NCI-H1417 treated with DMSO at 0.1 percent for 48 hours (cell line): ENCODE measurements around the gene AGPAT4.
"Not testable (repeated sequence)": the region's sequence is repeated elsewhere in the genome, so short reads cannot be mapped to it uniquely, and the experiment has no call there.

Experiments used
- DNase-seq: peaks from one replicate; lab custom pipeline; 2025; lab: John Stamatoyannopoulos, UW

The AGPAT4 gene

GRCh38 chr6:161273752-161274487, at the start of gene AGPAT4:
AGPAT4 (minus strand) TSS chr6:161274061; CDS start chr6:161232213, 41,848 bp downstream.
- peak; percentile 55 for DNase-seq

GRCh38 chr6:161319231-161319630, 45.4 kb upstream of the AGPAT4 start:
- no peak for DNase-seq

GRCh38 chr6:161318456-161318855, 44.6 kb upstream of the AGPAT4 start:
- no peak for DNase-seq

- no peak for DNase-seq
These were observed 42.7 kb upstream of the AGPAT4 start for GRCh38 chr6:161316531-161316930.

- not testable (repeated sequence) for DNase-seq
These were observed 41.5 kb upstream of the AGPAT4 start for GRCh38 chr6:161315246-161315917.

- not testable (repeated sequence) for DNase-seq
These were observed 40.8 kb upstream of the AGPAT4 start for GRCh38 chr6:161314541-161315245.

- no peak for DNase-seq
These were observed 40.2 kb upstream of the AGPAT4 start for GRCh38 chr6:161313940-161314509.

- not testable (repeated sequence) for DNase-seq
These were observed 39.6 kb upstream of the AGPAT4 start for GRCh38 chr6:161313475-161313874.

- not testable (repeated sequence) for DNase-seq
These were observed 35.9 kb upstream of the AGPAT4 start for GRCh38 chr6:161309774-161310173.

GRCh38 chr6:161308075-161308655, 34.3 kb upstream of the AGPAT4 start:
- DNase-seq: no peak

GRCh38 chr6:161305860-161306259, 32.0 kb upstream of the AGPAT4 start:
- no peak for DNase-seq

- DNase-seq: no peak
These were observed 29.9 kb upstream of the AGPAT4 start for GRCh38 chr6:161303628-161304340.

- DNase-seq: no peak
These were observed 29.1 kb upstream of the AGPAT4 start for GRCh38 chr6:161302949-161303348.

GRCh38 chr6:161301338-161301737, 27.5 kb upstream of the AGPAT4 start:
- no peak for DNase-seq

- no peak for DNase-seq
These were observed 27.0 kb upstream of the AGPAT4 start for GRCh38 chr6:161300823-161301222.

- DNase-seq: no peak
These were observed 25.9 kb upstream of the AGPAT4 start for GRCh38 chr6:161299726-161300125.

GRCh38 chr6:161295784-161296183, 21.9 kb upstream of the AGPAT4 start:
- DNase-seq: no peak

- DNase-seq: no peak
These were observed 18.9 kb upstream of the AGPAT4 start for GRCh38 chr6:161292650-161293281.

GRCh38 chr6:161292145-161292544, 18.3 kb upstream of the AGPAT4 start:
- no peak for DNase-seq

GRCh38 chr6:161290751-161291150, 16.9 kb upstream of the AGPAT4 start:
- DNase-seq: no peak

- no peak for DNase-seq
These were observed 10.8 kb upstream of the AGPAT4 start for GRCh38 chr6:161284653-161285052.
